HS-27A (cell line): ENCODE measurements around the gene CLN5.
A peak's percentile ranks its signal among the peaks of the same experiment; 100 is the strongest.

Source experiments
- DNase-seq: peaks from one replicate; pipeline ENCODE4 v3.0.0-alpha.2; 2012; ENCODE audit warnings: low read depth, missing footprints

The CLN5 gene

GRCh38 chr13:77016888-77017623 is 25.2 kb downstream of the CLN5 start:
- no peak for DNase-seq

GRCh38 chr13:77019756-77020155 is 27.9 kb downstream of the CLN5 start:
- no peak for DNase-seq

GRCh38 chr13:77022341-77022740 is 30.5 kb downstream of the CLN5 start:
- DNase-seq = no peak

GRCh38 chr13:77026255-77026860 is 34.5 kb downstream of the CLN5 start:
- no peak for DNase-seq

- DNase-seq = peak; percentile 62
These were observed 35.2 kb downstream of the CLN5 start, which contains the start of gene FBXL3 for GRCh38 chr13:77026861-77027621. TSS of gene FBXL3 (minus strand) at chr13:77027159. CDS start at chr13:77021860, 5,299 bp downstream.

DNA sequence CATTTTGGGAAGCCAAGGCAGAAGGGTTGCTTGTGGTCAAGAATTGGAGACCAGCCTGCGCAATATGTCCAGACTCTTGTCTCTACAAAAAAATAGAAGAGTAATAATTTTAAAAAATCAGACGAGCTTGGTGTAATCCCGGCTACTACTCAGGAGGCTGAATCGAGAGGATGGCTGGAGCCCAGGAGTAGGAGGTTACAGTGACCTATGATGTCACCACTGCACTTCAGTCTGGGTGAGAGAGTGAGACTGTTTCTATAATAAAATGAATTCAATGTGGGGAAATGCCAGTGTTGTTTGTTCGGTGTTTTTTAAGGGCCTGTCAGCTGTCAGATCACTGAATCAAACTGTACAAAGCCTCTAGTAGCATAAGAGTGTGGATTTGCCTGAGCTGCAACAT is 36.3 kb downstream of the CLN5 start:
- DNase-seq = no peak

GRCh38 chr13:77029436-77029835 is 37.6 kb downstream of the CLN5 start:
- DNase-seq = no peak

DNA sequence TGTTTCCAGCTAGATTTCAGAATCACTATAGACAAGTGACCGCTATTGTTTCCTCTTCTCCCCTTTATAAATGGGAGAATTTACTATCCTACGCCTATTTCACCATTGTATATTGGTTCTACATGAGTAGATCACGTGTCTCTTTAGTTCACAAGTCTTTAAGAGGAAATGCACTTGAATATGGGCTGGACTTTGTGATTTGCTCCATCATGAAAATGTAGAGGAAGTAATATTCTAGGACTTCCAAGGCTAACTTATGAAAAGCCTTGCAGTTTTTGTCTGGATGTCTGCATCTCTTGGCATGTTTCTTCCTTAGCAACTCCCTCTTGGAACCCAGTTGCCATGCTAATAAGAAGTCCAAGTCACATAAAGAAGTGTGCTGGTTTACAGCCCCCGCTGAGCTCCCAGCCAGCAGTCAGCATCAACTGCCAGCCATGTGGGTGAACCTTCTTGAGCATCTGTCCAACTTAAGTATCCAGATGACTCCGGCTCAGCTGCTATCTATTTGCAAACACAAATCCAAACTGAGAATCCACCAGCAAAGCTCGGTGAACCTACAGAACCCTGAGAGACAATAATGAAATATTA is 39.9 kb downstream of the CLN5 start:
- no peak for DNase-seq

DNA sequence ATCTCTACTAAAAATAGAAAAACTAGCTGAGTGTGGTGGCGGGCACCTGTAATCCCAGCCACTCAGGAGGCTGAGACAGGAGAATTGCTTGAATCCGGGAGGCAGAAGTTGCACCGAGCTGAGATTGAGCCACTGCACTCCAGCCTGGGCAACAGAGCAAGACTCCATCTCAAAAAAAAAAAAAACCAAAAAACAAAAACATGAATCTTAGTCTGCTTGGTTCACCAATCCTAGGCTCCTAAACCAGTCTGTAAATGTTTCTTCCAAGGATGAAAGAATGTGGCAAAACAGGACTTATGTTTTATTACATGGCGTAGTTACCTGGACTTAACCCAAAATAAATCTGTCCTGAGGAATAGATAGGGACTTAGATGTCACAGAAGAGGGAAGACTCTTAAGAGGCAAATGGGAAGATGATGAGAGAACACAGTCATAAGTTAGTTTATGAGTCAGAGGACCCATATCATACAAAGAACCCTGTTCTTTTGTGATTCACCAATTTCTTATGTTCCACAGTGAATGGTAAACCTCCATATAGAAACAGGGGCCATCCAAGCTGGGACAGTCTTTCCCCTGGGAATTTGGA is 41.9 kb downstream of the CLN5 start:
- no peak for DNase-seq

- no peak for DNase-seq
These were observed 43.0 kb downstream of the CLN5 start for GRCh38 chr13:77034881-77035280.

DNA sequence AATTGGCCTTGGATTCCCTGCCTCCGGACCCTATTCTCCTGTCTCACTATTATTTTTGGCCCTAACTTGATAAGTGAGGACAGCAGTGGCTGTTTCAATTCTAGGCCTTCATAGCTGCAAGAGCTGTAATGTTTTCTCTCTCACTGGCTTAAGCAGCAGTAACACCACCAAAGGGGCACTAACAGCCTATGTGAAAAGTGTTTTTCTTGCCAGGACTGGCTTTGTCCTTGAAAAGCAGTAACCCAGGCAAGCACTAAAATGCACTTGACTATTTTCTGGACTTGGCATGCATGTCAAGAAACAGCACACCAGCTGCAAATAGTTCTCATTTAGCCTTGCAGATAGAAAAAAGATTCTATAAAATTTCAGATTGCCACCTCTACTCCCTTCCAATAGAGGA is 44.4 kb downstream of the CLN5 start:
- DNase-seq = no peak

DNA sequence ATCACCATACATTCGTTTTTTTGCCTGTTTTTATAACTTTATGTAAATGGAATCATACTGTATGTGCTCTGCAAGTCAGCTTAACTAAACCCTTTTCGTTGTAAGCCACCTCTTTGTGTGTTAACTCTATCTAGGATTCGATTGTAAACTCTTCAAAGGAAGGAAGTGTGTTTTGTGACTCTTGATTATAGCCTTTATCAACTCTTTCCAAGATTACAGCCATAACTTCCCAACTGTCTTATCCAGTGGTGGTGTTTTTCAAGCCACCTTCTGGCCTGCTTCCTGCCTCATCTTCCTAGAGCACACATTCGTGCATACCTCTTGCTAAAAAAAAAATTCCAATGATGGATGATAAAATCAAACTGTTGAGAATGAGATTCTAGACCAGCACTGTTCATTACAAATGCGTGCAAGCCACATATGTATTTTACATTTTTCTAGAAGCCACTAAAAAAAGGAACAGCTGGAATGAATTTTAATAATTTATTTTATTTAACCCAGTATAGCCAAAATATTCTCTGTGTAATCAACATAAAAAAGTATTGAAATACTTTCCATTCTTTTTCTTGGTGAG is 47.1 kb downstream of the CLN5 start:
- DNase-seq = no peak

- no peak for DNase-seq
These were observed 48.2 kb downstream of the CLN5 start for GRCh38 chr13:77040076-77040475.

DNA sequence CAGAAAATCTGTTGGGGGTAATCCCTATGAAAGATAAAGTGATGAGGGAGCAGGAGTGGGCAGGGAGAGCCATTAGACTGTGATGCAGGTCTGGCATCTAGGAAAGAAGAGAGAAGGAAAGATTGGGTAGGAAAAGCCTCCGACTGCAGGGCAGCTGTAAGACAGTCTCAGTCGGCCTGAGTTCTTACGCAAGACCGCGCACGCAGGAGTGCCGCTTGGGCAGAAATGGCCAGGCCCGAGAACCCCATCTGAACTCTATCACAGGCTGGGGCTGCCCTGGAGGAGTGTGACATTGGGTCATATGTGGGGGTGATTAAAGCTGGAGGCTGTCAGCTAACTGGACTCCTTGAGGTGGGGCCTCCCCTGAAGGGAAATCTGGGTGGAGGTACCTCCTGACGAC is 49.0 kb downstream of the CLN5 start:
- DNase-seq = no peak

DNA sequence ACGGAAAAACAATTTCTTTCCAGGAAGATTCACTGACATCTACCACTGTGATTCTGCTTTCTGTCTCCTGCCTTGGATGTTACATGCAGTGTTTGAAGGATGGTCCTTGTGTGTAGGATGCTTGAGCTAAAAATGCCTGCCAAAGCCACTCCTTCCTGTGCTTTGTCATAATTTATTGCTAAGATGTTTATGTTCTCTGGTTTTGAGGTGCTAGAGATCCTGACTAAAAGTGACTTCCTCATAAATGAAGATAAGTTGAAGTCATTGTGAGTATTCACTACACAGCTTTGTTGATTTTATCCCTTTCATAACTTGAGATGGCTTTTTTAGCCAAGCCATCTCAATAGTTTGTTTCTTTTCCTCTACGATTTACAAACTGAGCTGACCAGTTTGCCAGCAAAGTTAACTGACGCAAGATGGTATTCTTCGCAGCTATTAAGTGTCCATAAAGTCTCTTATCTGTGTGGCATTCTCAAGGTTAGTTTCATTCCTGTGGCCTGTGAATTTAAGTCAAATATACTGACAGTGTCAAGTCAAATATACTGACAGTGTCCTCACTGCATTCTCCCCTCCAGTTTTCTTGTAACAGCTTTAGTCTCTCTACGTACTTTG is 50.8 kb downstream of the CLN5 start:
- no peak for DNase-seq

DNA sequence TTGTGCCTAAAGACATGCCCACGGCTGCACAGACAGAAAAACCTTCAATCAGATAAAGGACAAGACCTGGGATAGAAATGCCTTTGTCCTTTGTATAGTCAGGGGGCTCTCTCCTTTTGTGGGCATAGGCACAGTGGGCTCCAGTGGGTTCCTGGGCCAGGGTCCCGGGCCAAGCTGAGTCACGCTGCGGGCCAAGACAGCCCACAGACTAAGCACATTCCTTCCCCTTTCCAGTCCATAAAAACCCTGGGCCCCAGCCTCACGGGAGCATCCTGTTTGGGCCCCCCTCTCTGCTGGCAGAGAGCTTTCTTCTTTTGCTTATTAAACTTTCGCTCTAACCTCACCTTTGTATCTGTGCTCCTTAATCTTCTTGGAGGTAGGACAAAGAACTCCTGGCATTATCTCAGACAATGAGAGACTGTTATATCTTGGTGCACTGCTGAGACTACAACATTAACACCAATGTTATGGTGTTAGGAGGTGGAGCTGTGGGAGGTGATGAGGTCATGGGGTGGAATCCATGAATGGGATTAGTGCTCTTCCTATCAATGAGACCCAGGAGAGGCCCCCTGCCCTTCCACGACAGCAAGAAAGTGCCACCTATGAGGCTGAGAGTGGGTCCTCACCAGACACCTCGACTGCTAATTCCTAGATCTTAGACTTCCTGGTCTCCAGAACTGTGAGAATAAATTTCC is 55.9 kb downstream of the CLN5 start:
- DNase-seq = no peak

- DNase-seq = no peak
These were observed 56.8 kb downstream of the CLN5 start for GRCh38 chr13:77048681-77049080.

DNA sequence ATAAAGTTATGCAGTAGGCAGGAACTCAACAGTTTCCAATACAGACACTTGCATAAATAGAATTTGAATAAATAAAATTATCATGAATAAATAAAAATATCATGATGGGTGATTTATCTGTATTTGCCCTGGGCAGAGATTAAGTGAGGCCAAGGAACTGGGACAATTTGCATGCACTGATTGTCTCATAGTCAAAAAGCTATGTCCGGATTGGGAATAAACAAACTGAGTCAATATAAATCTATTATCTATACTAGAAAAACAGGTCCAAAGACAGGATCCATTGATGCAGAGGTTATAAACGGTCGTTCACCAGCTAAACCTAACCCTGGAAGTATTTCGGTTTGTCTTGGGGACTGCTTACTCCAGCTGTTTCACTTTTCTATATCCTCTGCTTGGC is 61.3 kb downstream of the CLN5 start:
- DNase-seq = no peak
